WTC11 (cell line): ENCODE data around the gene C3orf18. TPM values are rescaled to one million over a fixed set of nuclear protein-coding genes. Genes with fewer than 3 reads are reported as not detected.

Experiments
- ATAC-seq: fragments of 200-7000 bp; cut with Tn5 transposase; 2 replicates; pipeline ENCODE4 v1.10.0; 2021; ENCODE audit warnings: mild to moderate bottlenecking, moderate library complexity
- CTCF ChIA-PET: fragments of 300-600 bp; sonication (Branson Sonifier 250); formaldehyde crosslinking; loops from one replicate; lab custom pipeline; 2021; ENCODE audit warnings: antibody characterized with exemption; lab: Charles Lee
- POLR2A ChIA-PET: fragments of 350-600 bp; sonication (Branson Sonifier 250); formaldehyde crosslinking; loops from one replicate; lab custom pipeline; 2021; ENCODE audit warnings: antibody characterized with exemption; lab: Charles Lee
- DNase-seq: peaks from one replicate; pipeline ENCODE4 v3.0.0; 2021; ENCODE audit warnings: low spot score
- H3K27ac Mint-ChIP-seq: 2 replicates; pipeline ENCODE4 v1.8.0; 2021; ENCODE audit warnings: mixed read lengths
- H3K27me3 Mint-ChIP-seq: 2 replicates; pipeline ENCODE4 v1.8.0; 2021; ENCODE audit warnings: low read depth, mild to moderate bottlenecking, moderate library complexity, mixed read lengths
- H3K36me3 Mint-ChIP-seq: 2 replicates; pipeline ENCODE4 v1.8.0; 2021; ENCODE audit warnings: mixed read lengths
- H3K4me1 Mint-ChIP-seq: 2 replicates; pipeline ENCODE4 v1.8.0; 2022; ENCODE audit warnings: mixed read lengths
- H3K4me3 Mint-ChIP-seq: 2 replicates; pipeline ENCODE4 v1.8.0; 2021; ENCODE audit warnings: mild to moderate bottlenecking, moderate library complexity, mixed read lengths
- H3K9me3 Mint-ChIP-seq: 2 replicates; pipeline ENCODE4 v1.8.0; 2021; ENCODE audit warnings: mixed read lengths
- CTCF ChIP-seq: fragments of 200-600 bp; IDR thresholded peaks from 2 replicates; pipeline ENCODE4 v1.8.0; 2022; ENCODE audit warnings: antibody characterized with exemption
- EMX1 ChIP-seq: fragments of 250-450 bp; sonication (Bioruptor Pico); IDR thresholded peaks from 2 replicates; pipeline ENCODE4 v1.8.0; 2021; ENCODE audit warnings: mild to moderate bottlenecking
- ESRRA ChIP-seq: sonication (generic); formaldehyde crosslinking; IDR thresholded peaks from 2 replicates; pipeline ENCODE4 v1.8.1; 2022; ENCODE audit warnings: mild to moderate bottlenecking, missing genetic modification reagents, borderline replicate concordance
- FOXJ3 ChIP-seq: sonication (generic); formaldehyde crosslinking; IDR thresholded peaks from 2 replicates; pipeline ENCODE4 v1.9.0; 2021; ENCODE audit warnings: missing genetic modification reagents, mild to moderate bottlenecking, borderline replicate concordance
- GTF2I ChIP-seq: fragments of 250-450 bp; sonication (Bioruptor Pico); conservative IDR thresholded peaks from 2 replicates; pipeline ENCODE4 v1.4.0; 2021; ENCODE audit warnings: mild to moderate bottlenecking
- JAZF1 ChIP-seq: fragments of 250-450 bp; sonication (Bioruptor Pico); IDR thresholded peaks from 2 replicates; pipeline ENCODE4 v1.9.0; 2021; ENCODE audit warnings: moderate library complexity, mild to moderate bottlenecking, inconsistent platforms
- NFE2L1 ChIP-seq: sonication (generic); formaldehyde crosslinking; IDR thresholded peaks from 2 replicates; pipeline ENCODE4 v1.8.1; 2023; ENCODE audit warnings: missing genetic modification reagents
- NR3C1 ChIP-seq: sonication (generic); formaldehyde crosslinking; conservative IDR thresholded peaks from 2 replicates; pipeline ENCODE4 v1.8.1; 2023; ENCODE audit warnings: low read depth, mild to moderate bottlenecking, missing genetic modification reagents
- OVOL2 ChIP-seq: fragments of 250-450 bp; sonication (Bioruptor Pico); IDR thresholded peaks from 2 replicates; pipeline ENCODE4 v1.9.0; 2021; ENCODE audit warnings: mild to moderate bottlenecking, borderline replicate concordance
- SMAD3 ChIP-seq: sonication (generic); formaldehyde crosslinking; IDR thresholded peaks from 2 replicates; pipeline ENCODE4 v1.8.0; 2022; ENCODE audit warnings: missing genetic modification reagents, mild to moderate bottlenecking, borderline replicate concordance
- SOX15 ChIP-seq: fragments of 250-450 bp; sonication (Bioruptor Pico); IDR thresholded peaks from 2 replicates; pipeline ENCODE4 v1.9.0; 2021; ENCODE audit warnings: mild to moderate bottlenecking
- TCF7 ChIP-seq: sonication (generic); formaldehyde crosslinking; IDR thresholded peaks from 2 replicates; pipeline ENCODE4 v1.8.0; 2022; ENCODE audit warnings: mild to moderate bottlenecking, low read depth, missing genetic modification reagents, moderate library complexity
- TEAD1 ChIP-seq: sonication (generic); formaldehyde crosslinking; IDR thresholded peaks from 2 replicates; pipeline ENCODE4 v1.8.0; 2022; ENCODE audit warnings: mild to moderate bottlenecking, missing genetic modification reagents
- ZNF121 ChIP-seq: sonication (generic); formaldehyde crosslinking; IDR thresholded peaks from 2 replicates; pipeline ENCODE4 v1.8.0; 2023; ENCODE audit warnings: missing genetic modification reagents
- ZNF219 ChIP-seq: sonication (generic); formaldehyde crosslinking; IDR thresholded peaks from 2 replicates; pipeline ENCODE4 v1.8.0; 2023; ENCODE audit warnings: missing genetic modification reagents, mild to moderate bottlenecking, borderline replicate concordance
- ZNF396 ChIP-seq: fragments of 250-450 bp; sonication (Bioruptor Pico); IDR thresholded peaks from 2 replicates; pipeline ENCODE4 v1.8.0; 2021; ENCODE audit warnings: mild to moderate bottlenecking, moderate library complexity, borderline replicate concordance
- ZNF423 ChIP-seq: fragments of 250-450 bp; sonication (Bioruptor Pico); IDR thresholded peaks from 2 replicates; pipeline ENCODE4 v2.1.2; 2022; ENCODE audit warnings: mild to moderate bottlenecking, moderate library complexity
- ZNF671 ChIP-seq: fragments of 250-450 bp; sonication (Bioruptor Pico); IDR thresholded peaks from 2 replicates; pipeline ENCODE4 v1.8.0; 2021; ENCODE audit warnings: mild to moderate bottlenecking
- total RNA-seq: library from RNA; stranded (reverse); gene quantifications from 3 replicates; pipeline ENCODE4 v1.2.3, GENCODE V29; 2021
- TF ChIP-seq, protein P1 (sequence below): fragments of 250-450 bp; sonication (Bioruptor Pico); IDR thresholded peaks from 2 replicates; pipeline ENCODE4 v2.1.2; 2022; ENCODE audit warnings: mild to moderate bottlenecking, moderate library complexity
- TF ChIP-seq, protein P2 (sequence below): sonication (generic); formaldehyde crosslinking; IDR thresholded peaks from 2 replicates; pipeline ENCODE4 v1.8.0; 2022; ENCODE audit warnings: mild to moderate bottlenecking, missing genetic modification reagents
- TF ChIP-seq, protein P3 (sequence below): sonication (generic); formaldehyde crosslinking; IDR thresholded peaks from 2 replicates; pipeline ENCODE4 v1.8.1; 2022; ENCODE audit warnings: low read depth, missing genetic modification reagents, borderline replicate concordance
- TF ChIP-seq, protein P4 (sequence below): sonication (generic); formaldehyde crosslinking; IDR thresholded peaks from 2 replicates; pipeline ENCODE4 v1.8.1; 2022; ENCODE audit warnings: low read depth, mild to moderate bottlenecking, moderate library complexity, missing genetic modification reagents, borderline replicate concordance
- TF ChIP-seq, protein P5 (sequence below): sonication (generic); formaldehyde crosslinking; IDR thresholded peaks from 2 replicates; pipeline ENCODE4 v1.8.0; 2022; ENCODE audit warnings: mild to moderate bottlenecking, missing genetic modification reagents
- TF ChIP-seq, protein P6 (sequence below): sonication (generic); formaldehyde crosslinking; IDR thresholded peaks from 2 replicates; pipeline ENCODE4 v1.8.1; 2023; ENCODE audit warnings: mild to moderate bottlenecking, missing genetic modification reagents, moderate library complexity

C3orf18 gene
- total RNA-seq, 1 experiment from 2014 or later, result 12.1 TPM

DNA sequence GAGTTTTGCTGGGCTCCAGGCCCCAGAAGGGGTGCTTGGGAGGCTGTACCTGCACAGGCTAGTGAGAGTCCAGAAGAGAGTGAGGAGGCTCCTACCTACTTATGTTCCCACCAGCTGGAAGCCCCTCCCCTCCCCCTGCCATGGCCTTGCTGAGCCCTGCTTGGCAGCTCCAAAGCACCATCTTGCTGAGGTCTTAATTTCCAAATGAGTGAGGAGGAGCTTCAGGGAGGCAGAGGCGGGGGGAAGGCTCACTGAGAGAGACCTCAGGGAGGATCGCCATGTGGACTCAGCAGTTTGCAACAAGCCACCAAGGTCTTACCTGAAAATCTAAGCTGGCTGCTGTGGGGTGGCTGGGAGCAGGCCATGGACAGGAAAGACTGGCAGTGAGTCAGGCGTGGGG, 55.4 kb downstream of the C3orf18 start (continued):
- TF ChIP-seq SOX15, result no peak
- TF ChIP-seq OVOL2 (CRISPR knock-in tag), result no peak
- no peak for TF ChIP-seq ZNF219 (CRISPR knock-in tag)
- TF ChIP-seq ESRRA (CRISPR knock-in tag), result no peak

GRCh38 chr3:50510325-50510724, 57.2 kb downstream of the C3orf18 start:
- Mint-ChIP-seq H3K27ac (no peak overlapping the region), H3K36me3 (no peaks in the 10 kb centered on the region), H3K4me1 (peaks cover 11% of the 10 kb centered on the region), H3K27me3 (peaks cover 10% of the 10 kb centered on the region; the same call in 1 of the 2 replicates), H3K4me3 (no peak overlapping the region), H3K9me3 (no peaks in the 10 kb centered on the region)
- ATAC-seq, result no peak
- ChIA-PET CTCF (interaction anchor here (0.7 to 5.1 kb wide), 6 partner anchors 8 to 95 kb away, joined by 3 to 21 read pairs (median 4); no protein-coding TSS in a partner anchor), POLR2A (interaction anchor here (0.6 kb wide), 1 partner anchor 39 kb away, joined by 3 read pairs; no protein-coding TSS in a partner anchor)
- no peak for DNase-seq
- no peak for TF ChIP-seq ZNF121 (CRISPR knock-in tag)
- no peak for TF ChIP-seq TEAD1 (CRISPR knock-in tag)
- TF ChIP-seq NFE2L1 (CRISPR knock-in tag), result no peak
- no peak for TF ChIP-seq ZNF396 (CRISPR knock-in tag)
- no peak for TF ChIP-seq SMAD3 (CRISPR knock-in tag)
- TF ChIP-seq ZNF671 (CRISPR knock-in tag), result no peak
- no peak for TF ChIP-seq ZNF423

- Mint-ChIP-seq H3K4me3 (no peak overlapping the region), H3K36me3 (no peaks in the 10 kb centered on the region), H3K27ac (no peak overlapping the region), H3K27me3 (peaks cover 12% of the 10 kb centered on the region), H3K4me1 (peaks cover 5% of the 10 kb centered on the region), H3K9me3 (no peaks in the 10 kb centered on the region)
- DNase-seq (no peak), ATAC-seq (peak; percentile 69)
- CTCF ChIA-PET, result interaction anchor here (0.6 to 5.1 kb wide), 8 partner anchors 8 to 102 kb away, joined by 3 to 21 read pairs (median 4); partner anchors contain the start of gene CISH
- POLR2A ChIA-PET, result no interaction called here
- TF ChIP-seq, protein P1, sequence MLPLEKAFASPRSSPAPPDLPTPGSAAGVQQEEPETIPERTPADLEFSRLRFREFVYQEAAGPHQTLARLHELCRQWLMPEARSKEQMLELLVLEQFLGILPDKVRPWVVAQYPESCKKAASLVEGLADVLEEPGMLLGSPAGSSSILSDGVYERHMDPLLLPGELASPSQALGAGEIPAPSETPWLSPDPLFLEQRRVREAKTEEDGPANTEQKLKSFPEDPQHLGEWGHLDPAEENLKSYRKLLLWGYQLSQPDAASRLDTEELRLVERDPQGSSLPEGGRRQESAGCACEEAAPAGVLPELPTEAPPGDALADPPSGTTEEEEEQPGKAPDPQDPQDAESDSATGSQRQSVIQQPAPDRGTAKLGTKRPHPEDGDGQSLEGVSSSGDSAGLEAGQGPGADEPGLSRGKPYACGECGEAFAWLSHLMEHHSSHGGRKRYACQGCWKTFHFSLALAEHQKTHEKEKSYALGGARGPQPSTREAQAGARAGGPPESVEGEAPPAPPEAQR (CRISPR knock-in tag), result no peak
- TF ChIP-seq, protein P2, sequence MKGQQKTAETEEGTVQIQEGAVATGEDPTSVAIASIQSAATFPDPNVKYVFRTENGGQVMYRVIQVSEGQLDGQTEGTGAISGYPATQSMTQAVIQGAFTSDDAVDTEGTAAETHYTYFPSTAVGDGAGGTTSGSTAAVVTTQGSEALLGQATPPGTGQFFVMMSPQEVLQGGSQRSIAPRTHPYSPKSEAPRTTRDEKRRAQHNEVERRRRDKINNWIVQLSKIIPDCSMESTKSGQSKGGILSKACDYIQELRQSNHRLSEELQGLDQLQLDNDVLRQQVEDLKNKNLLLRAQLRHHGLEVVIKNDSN (CRISPR knock-in tag), result no peak
- TF ChIP-seq, protein P3, sequence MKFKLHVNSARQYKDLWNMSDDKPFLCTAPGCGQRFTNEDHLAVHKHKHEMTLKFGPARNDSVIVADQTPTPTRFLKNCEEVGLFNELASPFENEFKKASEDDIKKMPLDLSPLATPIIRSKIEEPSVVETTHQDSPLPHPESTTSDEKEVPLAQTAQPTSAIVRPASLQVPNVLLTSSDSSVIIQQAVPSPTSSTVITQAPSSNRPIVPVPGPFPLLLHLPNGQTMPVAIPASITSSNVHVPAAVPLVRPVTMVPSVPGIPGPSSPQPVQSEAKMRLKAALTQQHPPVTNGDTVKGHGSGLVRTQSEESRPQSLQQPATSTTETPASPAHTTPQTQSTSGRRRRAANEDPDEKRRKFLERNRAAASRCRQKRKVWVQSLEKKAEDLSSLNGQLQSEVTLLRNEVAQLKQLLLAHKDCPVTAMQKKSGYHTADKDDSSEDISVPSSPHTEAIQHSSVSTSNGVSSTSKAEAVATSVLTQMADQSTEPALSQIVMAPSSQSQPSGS, result no peak
- TF ChIP-seq, protein P4, sequence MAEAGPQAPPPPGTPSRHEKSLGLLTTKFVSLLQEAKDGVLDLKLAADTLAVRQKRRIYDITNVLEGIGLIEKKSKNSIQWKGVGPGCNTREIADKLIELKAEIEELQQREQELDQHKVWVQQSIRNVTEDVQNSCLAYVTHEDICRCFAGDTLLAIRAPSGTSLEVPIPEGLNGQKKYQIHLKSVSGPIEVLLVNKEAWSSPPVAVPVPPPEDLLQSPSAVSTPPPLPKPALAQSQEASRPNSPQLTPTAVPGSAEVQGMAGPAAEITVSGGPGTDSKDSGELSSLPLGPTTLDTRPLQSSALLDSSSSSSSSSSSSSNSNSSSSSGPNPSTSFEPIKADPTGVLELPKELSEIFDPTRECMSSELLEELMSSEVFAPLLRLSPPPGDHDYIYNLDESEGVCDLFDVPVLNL (CRISPR knock-in tag), result no peak
- TF ChIP-seq EMX1 (CRISPR knock-in tag) (no peak), GTF2I (CRISPR knock-in tag) (no peak), TCF7 (no peak), FOXJ3 (CRISPR knock-in tag) (no peak), ZNF121 (CRISPR knock-in tag) (no peak), CTCF (no peak), NR3C1 (CRISPR knock-in tag) (no peak), JAZF1 (CRISPR knock-in tag) (no peak)
- TF ChIP-seq, protein P5, sequence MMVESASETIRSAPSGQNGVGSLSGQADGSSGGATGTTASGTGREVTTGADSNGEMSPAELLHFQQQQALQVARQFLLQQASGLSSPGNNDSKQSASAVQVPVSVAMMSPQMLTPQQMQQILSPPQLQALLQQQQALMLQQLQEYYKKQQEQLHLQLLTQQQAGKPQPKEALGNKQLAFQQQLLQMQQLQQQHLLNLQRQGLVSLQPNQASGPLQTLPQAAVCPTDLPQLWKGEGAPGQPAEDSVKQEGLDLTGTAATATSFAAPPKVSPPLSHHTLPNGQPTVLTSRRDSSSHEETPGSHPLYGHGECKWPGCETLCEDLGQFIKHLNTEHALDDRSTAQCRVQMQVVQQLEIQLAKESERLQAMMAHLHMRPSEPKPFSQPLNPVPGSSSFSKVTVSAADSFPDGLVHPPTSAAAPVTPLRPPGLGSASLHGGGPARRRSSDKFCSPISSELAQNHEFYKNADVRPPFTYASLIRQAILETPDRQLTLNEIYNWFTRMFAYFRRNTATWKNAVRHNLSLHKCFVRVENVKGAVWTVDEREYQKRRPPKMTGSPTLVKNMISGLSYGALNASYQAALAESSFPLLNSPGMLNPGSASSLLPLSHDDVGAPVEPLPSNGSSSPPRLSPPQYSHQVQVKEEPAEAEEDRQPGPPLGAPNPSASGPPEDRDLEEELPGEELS (CRISPR knock-in tag), result no peak
- TF ChIP-seq, protein P6, sequence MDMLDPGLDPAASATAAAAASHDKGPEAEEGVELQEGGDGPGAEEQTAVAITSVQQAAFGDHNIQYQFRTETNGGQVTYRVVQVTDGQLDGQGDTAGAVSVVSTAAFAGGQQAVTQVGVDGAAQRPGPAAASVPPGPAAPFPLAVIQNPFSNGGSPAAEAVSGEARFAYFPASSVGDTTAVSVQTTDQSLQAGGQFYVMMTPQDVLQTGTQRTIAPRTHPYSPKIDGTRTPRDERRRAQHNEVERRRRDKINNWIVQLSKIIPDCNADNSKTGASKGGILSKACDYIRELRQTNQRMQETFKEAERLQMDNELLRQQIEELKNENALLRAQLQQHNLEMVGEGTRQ, result no peak
Measured at GRCh38 chr3:50509715-50510114, 57.8 kb downstream of the C3orf18 start.
